ENCODE measurements around the gene LHFPL6.

LHFPL6 gene

GRCh38 chr13:39499604-39500003, 103.4 kb downstream of the LHFPL6 start:
- H2BK120ac ChIP-seq (ENCODE audit: low read depth, low read length): no peak overlapping the region
- no peaks in the 10 kb centered on the region for H3K36me3 ChIP-seq (replicated peaks in 1 of 2; ENCODE audit: control insufficient read depth in 2 of 2, insufficient read depth in 2 of 2, low read length in 2 of 2)
- no peak overlapping the region for H2AFZ ChIP-seq (ENCODE audit: low read length)
- no peak overlapping the region for H3K23ac ChIP-seq (ENCODE audit: low read depth, low read length, poor library complexity)
- H3K4ac ChIP-seq (ENCODE audit: low read length): no peak overlapping the region
- WGBS, 2 donors (ENCODE audit: extremely low coverage in 2 of 2, insufficient read length in 2 of 2, insufficient replicate concordance in 1 of 2): no CpG with 5 or more reads among the region's 3 CpGs
- H2BK15ac ChIP-seq (ENCODE audit: low read length): no peak overlapping the region
- no peak overlapping the region for H3K9ac ChIP-seq (ENCODE audit: low read depth, low read length, poor library complexity)
- H3K27ac ChIP-seq (replicated peaks; ENCODE audit: low read length): no peak overlapping the region
- peaks cover 0 to 5% of the 10 kb centered on the region in 2 donors for H3K9me3 ChIP-seq (replicated peaks in 1 of 2; ENCODE audit: control insufficient read depth in 2 of 2, insufficient read depth in 1 of 2, low read depth in 1 of 2, low read length in 2 of 2)
- no peaks in the 10 kb centered on the region for H3K79me1 ChIP-seq (ENCODE audit: low read depth, low read length)
- no peak for DNase-seq (ENCODE audit: low spot score)
- no peak overlapping the region for H2AK5ac ChIP-seq (ENCODE audit: low read depth, low read length)
- H3K27me3 ChIP-seq (ENCODE audit: control insufficient read depth in 3 of 3, insufficient read depth in 3 of 3, low read depth in 1 of 3, low read length in 3 of 3): no peaks in the 10 kb centered on the region
- no peak overlapping the region for H2BK5ac ChIP-seq (ENCODE audit: low read length)
- no peak overlapping the region for H4K8ac ChIP-seq (ENCODE audit: low read depth, low read length)
- no peak overlapping the region for H3K14ac ChIP-seq (ENCODE audit: low read length)
- H3K4me1 ChIP-seq (ENCODE audit: control insufficient read depth in 2 of 2, insufficient read depth in 1 of 2, low read depth in 1 of 2, low read length in 2 of 2): peaks cover 21 to 27% of the 10 kb centered on the region in 2 donors
- no peak overlapping the region for H3K18ac ChIP-seq (ENCODE audit: low read length)
- H3K4me2 ChIP-seq (ENCODE audit: insufficient read depth, low read length, poor library complexity, severe bottlenecking): no peak overlapping the region
- H2BK12ac ChIP-seq (ENCODE audit: low read length): no peak overlapping the region
- H4K91ac ChIP-seq (ENCODE audit: low read depth, low read length, poor library complexity): no peak overlapping the region
- no peak overlapping the region for H3K4me3 ChIP-seq (ENCODE audit: low read length in 2 of 2)

- no peaks in the 10 kb centered on the region for H3K27me3 ChIP-seq (ENCODE audit: control insufficient read depth in 3 of 3, insufficient read depth in 3 of 3, low read depth in 1 of 3, low read length in 3 of 3)
- H3K79me1 ChIP-seq (ENCODE audit: low read depth, low read length): no peaks in the 10 kb centered on the region
- no peak overlapping the region for H4K91ac ChIP-seq (ENCODE audit: low read depth, low read length, poor library complexity)
- no peaks in the 10 kb centered on the region for H3K9me3 ChIP-seq (replicated peaks in 1 of 2; ENCODE audit: control insufficient read depth in 2 of 2, insufficient read depth in 1 of 2, low read depth in 1 of 2, low read length in 2 of 2)
- H3K4me2 ChIP-seq (ENCODE audit: insufficient read depth, low read length, poor library complexity, severe bottlenecking): no peak overlapping the region
- no peak overlapping the region for H3K4me3 ChIP-seq (ENCODE audit: low read length in 2 of 2)
- no peak overlapping the region for H3K18ac ChIP-seq (ENCODE audit: low read length)
- DNase-seq (ENCODE audit: low spot score): peak; percentile 32
- no peak overlapping the region for H3K14ac ChIP-seq (ENCODE audit: low read length)
- H2BK5ac ChIP-seq (ENCODE audit: low read length): no peak overlapping the region
- H3K23ac ChIP-seq (ENCODE audit: low read depth, low read length, poor library complexity): no peak overlapping the region
- H4K8ac ChIP-seq (ENCODE audit: low read depth, low read length): no peak overlapping the region
- WGBS, 2 donors (ENCODE audit: extremely low coverage in 2 of 2, insufficient read length in 2 of 2, insufficient replicate concordance in 1 of 2): no CpG with 5 or more reads among the region's 9 CpGs
- H2AFZ ChIP-seq (ENCODE audit: low read length): no peak overlapping the region
- no peak overlapping the region for H3K4ac ChIP-seq (ENCODE audit: low read length)
- peaks cover 28 to 36% of the 10 kb centered on the region in 2 donors for H3K4me1 ChIP-seq (ENCODE audit: control insufficient read depth in 2 of 2, insufficient read depth in 1 of 2, low read depth in 1 of 2, low read length in 2 of 2)
- H3K27ac ChIP-seq (replicated peaks; ENCODE audit: low read length): no peak overlapping the region
- no peaks in the 10 kb centered on the region for H3K36me3 ChIP-seq (replicated peaks in 1 of 2; ENCODE audit: control insufficient read depth in 2 of 2, insufficient read depth in 2 of 2, low read length in 2 of 2)
- no peak overlapping the region for H2BK120ac ChIP-seq (ENCODE audit: low read depth, low read length)
- no peak overlapping the region for H2AK5ac ChIP-seq (ENCODE audit: low read depth, low read length)
- H3K9ac ChIP-seq (ENCODE audit: low read depth, low read length, poor library complexity): no peak overlapping the region
- no peak overlapping the region for H2BK12ac ChIP-seq (ENCODE audit: low read length)
- no peak overlapping the region for H2BK15ac ChIP-seq (ENCODE audit: low read length)
Measured at GRCh38 chr13:39498471-39499114, 104.4 kb downstream of the LHFPL6 start.

GRCh38 chr13:39496506-39496905, 106.5 kb downstream of the LHFPL6 start:
- H3K79me1 ChIP-seq (ENCODE audit: low read depth, low read length): no peaks in the 10 kb centered on the region
- no peak overlapping the region for H3K14ac ChIP-seq (ENCODE audit: low read length)
- no peak overlapping the region for H3K27ac ChIP-seq (replicated peaks; ENCODE audit: low read length)
- no peak overlapping the region for H3K4ac ChIP-seq (ENCODE audit: low read length)
- no peak overlapping the region for H4K91ac ChIP-seq (ENCODE audit: low read depth, low read length, poor library complexity)
- no peak overlapping the region for H2AK5ac ChIP-seq (ENCODE audit: low read depth, low read length)
- no peak overlapping the region for H3K23ac ChIP-seq (ENCODE audit: low read depth, low read length, poor library complexity)
- H3K9ac ChIP-seq (ENCODE audit: low read depth, low read length, poor library complexity): no peak overlapping the region
- no peaks in the 10 kb centered on the region for H3K36me3 ChIP-seq (replicated peaks in 1 of 2; ENCODE audit: control insufficient read depth in 2 of 2, insufficient read depth in 2 of 2, low read length in 2 of 2)
- H3K4me2 ChIP-seq (ENCODE audit: insufficient read depth, low read length, poor library complexity, severe bottlenecking): no peak overlapping the region
- H4K8ac ChIP-seq (ENCODE audit: low read depth, low read length): no peak overlapping the region
- H2BK5ac ChIP-seq (ENCODE audit: low read length): no peak overlapping the region
- H2BK15ac ChIP-seq (ENCODE audit: low read length): no peak overlapping the region
- no peak overlapping the region for H2BK120ac ChIP-seq (ENCODE audit: low read depth, low read length)
- H3K4me1 ChIP-seq (ENCODE audit: control insufficient read depth in 2 of 2, insufficient read depth in 1 of 2, low read depth in 1 of 2, low read length in 2 of 2): peaks cover 27 to 32% of the 10 kb centered on the region in 2 donors
- no peak for DNase-seq (ENCODE audit: low spot score)
- no peaks in the 10 kb centered on the region for H3K27me3 ChIP-seq (ENCODE audit: control insufficient read depth in 3 of 3, insufficient read depth in 3 of 3, low read depth in 1 of 3, low read length in 3 of 3)
- no peak overlapping the region for H3K4me3 ChIP-seq (ENCODE audit: low read length in 2 of 2)
- H3K18ac ChIP-seq (ENCODE audit: low read length): no peak overlapping the region
- H3K9me3 ChIP-seq (replicated peaks in 1 of 2; ENCODE audit: control insufficient read depth in 2 of 2, insufficient read depth in 1 of 2, low read depth in 1 of 2, low read length in 2 of 2): no peaks in the 10 kb centered on the region
- no peak overlapping the region for H2BK12ac ChIP-seq (ENCODE audit: low read length)
- no peak overlapping the region for H2AFZ ChIP-seq (ENCODE audit: low read length)

- Histone ChIP-seq H3K9ac (ENCODE audit: low read depth, low read length, poor library complexity) (no peak overlapping the region), H4K91ac (ENCODE audit: low read depth, low read length, poor library complexity) (no peak overlapping the region), H2AK5ac (ENCODE audit: low read depth, low read length) (no peak overlapping the region), H4K8ac (ENCODE audit: low read depth, low read length) (no peak overlapping the region), H2BK5ac (ENCODE audit: low read length) (no peak overlapping the region), H2BK15ac (ENCODE audit: low read length) (no peak overlapping the region), H2BK120ac (ENCODE audit: low read depth, low read length) (no peak overlapping the region), H3K36me3 (replicated peaks in 1 of 2; ENCODE audit: control insufficient read depth in 2 of 2, insufficient read depth in 2 of 2, low read length in 2 of 2) (no peaks in the 10 kb centered on the region), H3K27ac (replicated peaks; ENCODE audit: low read length) (no peak overlapping the region), H3K27me3 (ENCODE audit: control insufficient read depth in 3 of 3, insufficient read depth in 3 of 3, low read depth in 1 of 3, low read length in 3 of 3) (no peaks in the 10 kb centered on the region), H2BK12ac (ENCODE audit: low read length) (no peak overlapping the region), H3K4me2 (ENCODE audit: insufficient read depth, low read length, poor library complexity, severe bottlenecking) (no peak overlapping the region), H3K18ac (ENCODE audit: low read length) (no peak overlapping the region), H3K4me1 (ENCODE audit: control insufficient read depth in 2 of 2, insufficient read depth in 1 of 2, low read depth in 1 of 2, low read length in 2 of 2) (peaks cover 31 to 41% of the 10 kb centered on the region in 2 donors), H3K23ac (ENCODE audit: low read depth, low read length, poor library complexity) (no peak overlapping the region), H3K4ac (ENCODE audit: low read length) (no peak overlapping the region), H3K79me1 (ENCODE audit: low read depth, low read length) (no peaks in the 10 kb centered on the region), H3K14ac (ENCODE audit: low read length) (no peak overlapping the region), H3K9me3 (replicated peaks in 1 of 2; ENCODE audit: control insufficient read depth in 2 of 2, insufficient read depth in 1 of 2, low read depth in 1 of 2, low read length in 2 of 2) (no peaks in the 10 kb centered on the region), H3K4me3 (ENCODE audit: low read length in 2 of 2) (no peak overlapping the region), H2AFZ (ENCODE audit: low read length) (no peak overlapping the region)
- no CpG with 5 or more reads among the region's 3 CpGs for WGBS, 2 donors (ENCODE audit: extremely low coverage in 2 of 2, insufficient read length in 2 of 2, insufficient replicate concordance in 1 of 2)
- DNase-seq (ENCODE audit: low spot score): no peak
Measured at GRCh38 chr13:39494633-39495032, 108.4 kb downstream of the LHFPL6 start.

Data from neuronal stem cell (in vitro differentiated cells).